ENCODE measurements around the gene F11R. TPM values are rescaled to one million over a fixed set of nuclear protein-coding genes. Genes with fewer than 3 reads are reported as not detected.
A peak's percentile ranks its signal among the peaks of the same experiment; 100 is the strongest.

The F11R gene
- total RNA-seq, 2 experiments from 2014 or later = 13.5 to 25.0 TPM

GRCh38 chr1:161013488-161014230, 7.3 kb downstream of the F11R start:
- POLR2A ChIA-PET = interaction anchor here (0.7 to 1.0 kb wide), 4 partner anchors 8 to 1039 kb away, joined by 3 to 6 read pairs (median 3); no protein-coding TSS in a partner anchor

GRCh38 chr1:161013131-161013487, 7.8 kb downstream of the F11R start:
- TF ChIP-seq CTCF (conservative IDR thresholded peaks at IDR 0.05; ENCODE audit: low read length) = no peak
- TF ChIP-seq EZH2phosphoT487 (IDR thresholded peaks at IDR 0.05; ENCODE audit: borderline replicate concordance, low read depth, low read length) = no peak
- no peak for DNase-seq (ENCODE audit: low spot score)
- CTCF ChIA-PET (ENCODE audit: unreplicated experiment) = no interaction called here
- H3K4me3 ChIP-seq (ENCODE audit: low read depth, low read length, poor library complexity, severe bottlenecking) = peak overlapping the region; percentile 60
- no peaks in the 10 kb centered on the region for H3K9me3 ChIP-seq (ENCODE audit: low read length)
- H3K4me2 ChIP-seq (ENCODE audit: low read length) = peak overlapping the region; percentile 83
- no peaks in the 10 kb centered on the region for H3K9me2 ChIP-seq (ENCODE audit: insufficient read depth, low read length)
- TSS peak; percentile 59 for BruUV-seq (replicated peaks)
- H4K20me1 ChIP-seq (ENCODE audit: insufficient read depth, low read length) = no peaks in the 10 kb centered on the region
- H3K79me2 ChIP-seq (ENCODE audit: insufficient read depth, low read depth, low read length) = peaks cover 12% of the 10 kb centered on the region; the same call in 1 of the 2 replicates
- H3K36me3 ChIP-seq (ENCODE audit: insufficient read depth, low read length) = no peaks in the 10 kb centered on the region
- H3K4me1 ChIP-seq (ENCODE audit: insufficient read depth, low read length, poor library complexity, severe bottlenecking) = peaks cover 32% of the 10 kb centered on the region
- H3K27ac ChIP-seq (ENCODE audit: low read depth, low read length, poor library complexity, severe bottlenecking) = peak overlapping the region; percentile 80
- intact Hi-C loops (cut with micrococcal nuclease; ENCODE audit: unreplicated experiment) = loop anchor here (1.0 kb wide), 2 partner anchors 8 to 32 kb away; partner anchors contain the start of genes F11R and USF1
- POLR2A ChIA-PET = interaction anchor here (0.7 to 1.0 kb wide), 4 partner anchors 9 to 1040 kb away, joined by 3 to 6 read pairs (median 3); no protein-coding TSS in a partner anchor
- H2AFZ ChIP-seq (ENCODE audit: low read length) = peak overlapping the region; percentile 77; the same call in 1 of the 2 replicates

More at GRCh38 chr1:161013488-161014230, 7.3 kb downstream of the F11R start:
- CTCF ChIA-PET (ENCODE audit: unreplicated experiment) = no interaction called here
- DNase-seq (ENCODE audit: low spot score) = peak; percentile 88
- peak overlapping the region; percentile 83 for H3K4me2 ChIP-seq (ENCODE audit: low read length)
- H3K4me1 ChIP-seq (ENCODE audit: insufficient read depth, low read length, poor library complexity, severe bottlenecking) = peaks cover 35% of the 10 kb centered on the region
- TF ChIP-seq CTCF (conservative IDR thresholded peaks at IDR 0.05; ENCODE audit: low read length) (no peak), EZH2phosphoT487 (IDR thresholded peaks at IDR 0.05; ENCODE audit: borderline replicate concordance, low read depth, low read length) (no peak)
- H3K79me2 ChIP-seq (ENCODE audit: insufficient read depth, low read depth, low read length) = peaks cover 12% of the 10 kb centered on the region; the same call in 1 of the 2 replicates
- H3K4me3 ChIP-seq (ENCODE audit: low read depth, low read length, poor library complexity, severe bottlenecking) = peak overlapping the region; percentile 60
- BruUV-seq (replicated peaks) = no TSS peak
- H2AFZ ChIP-seq (ENCODE audit: low read length) = peak overlapping the region; percentile 77
- intact Hi-C loops (cut with micrococcal nuclease; ENCODE audit: unreplicated experiment) = loop anchor here (1.0 kb wide), 2 partner anchors 8 to 32 kb away; partner anchors contain the start of genes F11R and USF1
- H3K9me2 ChIP-seq (ENCODE audit: insufficient read depth, low read length) = no peaks in the 10 kb centered on the region
- H3K27ac ChIP-seq (ENCODE audit: low read depth, low read length, poor library complexity, severe bottlenecking) = peak overlapping the region; percentile 80
- no peaks in the 10 kb centered on the region for H3K36me3 ChIP-seq (ENCODE audit: insufficient read depth, low read length)
- H4K20me1 ChIP-seq (ENCODE audit: insufficient read depth, low read length) = no peaks in the 10 kb centered on the region
- no peaks in the 10 kb centered on the region for H3K9me3 ChIP-seq (ENCODE audit: low read length)

Data from OCI-LY7 (cell line).